Measurements from ENCODE around the gene ZNF598. TPM values are rescaled to one million over a fixed set of nuclear protein-coding genes. Genes with fewer than 3 reads are reported as not detected.

Gene ZNF598
- total RNA-seq, 1 experiment from 2014 or later = 57.4 TPM

DNA sequence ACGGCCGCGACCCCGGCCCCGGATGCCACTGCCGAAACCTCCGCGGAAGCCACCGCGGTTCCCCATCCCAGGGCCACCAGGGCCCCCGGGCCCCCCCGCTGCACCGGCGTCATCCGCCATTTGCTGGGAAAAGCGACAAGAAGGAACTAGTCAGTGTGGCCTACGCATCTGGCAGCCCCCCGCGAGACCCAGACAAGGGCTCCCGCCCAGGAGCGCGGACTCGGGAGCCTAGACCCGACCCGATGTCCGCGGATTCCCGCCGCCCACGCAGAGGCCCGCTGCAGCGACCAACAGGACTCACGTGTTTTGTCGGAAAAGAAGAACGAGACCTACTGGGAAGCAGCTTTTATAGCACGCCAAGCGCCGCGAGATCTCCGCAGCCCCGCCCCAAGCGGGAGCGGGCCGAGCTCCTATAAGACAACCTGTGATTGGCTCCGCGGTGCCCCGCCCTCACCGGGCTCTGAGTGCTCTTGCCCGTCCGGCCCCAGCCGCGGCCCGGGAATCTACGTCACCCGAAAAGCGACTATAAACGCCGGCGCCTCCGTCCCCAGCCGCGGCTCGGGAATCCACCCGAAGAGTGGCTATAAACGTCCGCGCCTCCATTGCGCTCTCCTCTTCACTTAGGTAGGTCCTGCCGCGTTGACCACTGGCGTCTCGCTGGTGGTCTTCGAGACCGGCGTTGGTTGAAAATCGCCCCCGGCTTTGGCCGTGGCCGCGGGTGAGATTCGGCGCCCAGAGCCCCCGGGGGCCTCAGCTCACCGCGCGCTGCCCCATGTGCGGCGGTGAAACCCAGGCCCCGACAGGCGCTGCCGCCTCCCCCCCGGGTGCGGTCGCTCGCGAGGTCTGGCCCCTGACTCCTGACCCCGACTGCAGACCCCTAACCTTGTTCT, 44.9 kb downstream of the ZNF598 start, which contains the start of gene RPS2:
TSS of gene RPS2 (minus strand) at position 321 of the 890 bp plus-strand sequence. CDS start at position 120, 201 bp downstream.
- Histone ChIP-seq H3K36me3 (ENCODE audit: control insufficient read depth in 1 of 2, insufficient read depth in 2 of 2, low read length in 2 of 2) (peaks cover 6 to 20% of the 10 kb centered on the region in 2 experiments), H3K9me3 (ENCODE audit: control insufficient read depth in 1 of 2, insufficient read depth in 1 of 2, low read depth in 1 of 2, low read length in 2 of 2) (no peaks in the 10 kb centered on the region), H3K4me1 (ENCODE audit: control insufficient read depth in 1 of 2, insufficient read depth in 2 of 2, low read length in 2 of 2) (peaks cover 5 to 38% of the 10 kb centered on the region in 2 experiments; a peak in 3 of 4 replicates), H2AFZ (ENCODE audit: low read depth, low read length, poor library complexity, severe bottlenecking) (no peak within 1 kb of the TSS), H3K9me2 (ENCODE audit: insufficient read depth) (no peaks in the 10 kb centered on the region), H3K4me2 (ENCODE audit: low read length) (peak within 1 kb of the TSS; percentile 88), H3K27ac (ENCODE audit: low read depth, low read length) (peak within 1 kb of the TSS; percentile 94), H3K79me2 (ENCODE audit: insufficient read depth, low read length) (peaks cover 68% of the 10 kb centered on the region), H3K4me3 (replicated peaks in 1 of 2; ENCODE audit: low read depth in 1 of 2, low read length in 2 of 2) (peak within 1 kb of the TSS; percentile 65 to 73), H3K27me3 (ENCODE audit: insufficient read depth, low read length) (no peaks in the 10 kb centered on the region), H4K20me1 (ENCODE audit: insufficient read depth) (peaks cover 11% of the 10 kb centered on the region; the same call in 1 of the 2 replicates), H3K9ac (ENCODE audit: low read length) (peak within 1 kb of the TSS; percentile 93)
- peak; percentile 95 for DNase-seq (ENCODE audit: low read depth, low spot score)
- ChIA-PET POLR2A (interaction anchor here (0.6 to 5.9 kb wide), 40 partner anchors 9 to 1055 kb away, joined by 3 to 104 read pairs (median 4); partner anchors contain the start of genes FAHD1, GFER, HAGH and MEIOB), RAD21 (ENCODE audit: low non-redundant PET in 1 of 2, low total read pairs in 2 of 2, uncharacterized antibody in 2 of 2, unreplicated experiment in 2 of 2) (interaction anchor here (0.7 kb wide), 3 partner anchors 13 to 104 kb away, joined by 3 to 6 read pairs (median 5); no protein-coding TSS in a partner anchor), CTCF (interaction anchor here (0.7 kb wide), 2 partner anchors 14 to 20 kb away, joined by 3 read pairs; partner anchors contain the start of gene GFER)
- peak; percentile 60 for ATAC-seq
- BruUV-seq (replicated peaks) = no TSS peak
- intact Hi-C loops (cut with micrococcal nuclease) = no loop called here
- no peak for TF ChIP-seq REST (IDR thresholded peaks at IDR 0.05; ENCODE audit: low read depth)
- TF ChIP-seq ZFX (IDR thresholded peaks at IDR 0.05) = peak; percentile 81
- no peak for TF ChIP-seq ZNF274 (IDR thresholded peaks at IDR 0.05; ENCODE audit: low read depth, low read length)
- no peak for TF ChIP-seq FOSL1 (IDR thresholded peaks at IDR 0.05; ENCODE audit: low read depth)
- no peak for TF ChIP-seq SIN3A (IDR thresholded peaks at IDR 0.05; ENCODE audit: low read depth)
- no peak for TF ChIP-seq CEBPB (IDR thresholded peaks at IDR 0.05; ENCODE audit: low read depth)
- TF ChIP-seq SRF (IDR thresholded peaks at IDR 0.05; ENCODE audit: low read depth) = no peak
- TF ChIP-seq JUND (IDR thresholded peaks at IDR 0.05) = no peak
- no peak for TF ChIP-seq TCF7L2 (IDR thresholded peaks at IDR 0.05; ENCODE audit: borderline replicate concordance, extremely low read depth, insufficient read depth, insufficient read length)
- TF ChIP-seq POLR2AphosphoS5 (IDR thresholded peaks at IDR 0.05; ENCODE audit: low read depth, low read length) = peak; percentile 100
- TF ChIP-seq EGR1 (IDR thresholded peaks at IDR 0.05; ENCODE audit: low read depth) = no peak
- TF ChIP-seq, protein P1, sequence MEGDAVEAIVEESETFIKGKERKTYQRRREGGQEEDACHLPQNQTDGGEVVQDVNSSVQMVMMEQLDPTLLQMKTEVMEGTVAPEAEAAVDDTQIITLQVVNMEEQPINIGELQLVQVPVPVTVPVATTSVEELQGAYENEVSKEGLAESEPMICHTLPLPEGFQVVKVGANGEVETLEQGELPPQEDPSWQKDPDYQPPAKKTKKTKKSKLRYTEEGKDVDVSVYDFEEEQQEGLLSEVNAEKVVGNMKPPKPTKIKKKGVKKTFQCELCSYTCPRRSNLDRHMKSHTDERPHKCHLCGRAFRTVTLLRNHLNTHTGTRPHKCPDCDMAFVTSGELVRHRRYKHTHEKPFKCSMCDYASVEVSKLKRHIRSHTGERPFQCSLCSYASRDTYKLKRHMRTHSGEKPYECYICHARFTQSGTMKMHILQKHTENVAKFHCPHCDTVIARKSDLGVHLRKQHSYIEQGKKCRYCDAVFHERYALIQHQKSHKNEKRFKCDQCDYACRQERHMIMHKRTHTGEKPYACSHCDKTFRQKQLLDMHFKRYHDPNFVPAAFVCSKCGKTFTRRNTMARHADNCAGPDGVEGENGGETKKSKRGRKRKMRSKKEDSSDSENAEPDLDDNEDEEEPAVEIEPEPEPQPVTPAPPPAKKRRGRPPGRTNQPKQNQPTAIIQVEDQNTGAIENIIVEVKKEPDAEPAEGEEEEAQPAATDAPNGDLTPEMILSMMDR (IDR thresholded peaks at IDR 0.05 in 2 of 3, conservative IDR thresholded peaks at IDR 0.05 in 1 of 3; ENCODE audit: borderline replicate concordance in 1 of 3, insufficient read depth in 1 of 3, low read depth in 2 of 3, low read length in 2 of 3) = 0 out of 6 replicates have a peak, but pooled peaks of 1 of the 3 experiments have one; percentile 2
- TF ChIP-seq POLR2A (IDR thresholded peaks at IDR 0.05; ENCODE audit: borderline replicate concordance, extremely low read depth, insufficient read depth, insufficient read length) = peak; percentile 99
- TF ChIP-seq, protein P2, sequence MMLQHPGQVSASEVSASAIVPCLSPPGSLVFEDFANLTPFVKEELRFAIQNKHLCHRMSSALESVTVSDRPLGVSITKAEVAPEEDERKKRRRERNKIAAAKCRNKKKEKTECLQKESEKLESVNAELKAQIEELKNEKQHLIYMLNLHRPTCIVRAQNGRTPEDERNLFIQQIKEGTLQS (IDR thresholded peaks at IDR 0.05) = no peak
- TF ChIP-seq YY1 (IDR thresholded peaks at IDR 0.05; ENCODE audit: extremely low read depth, insufficient replicate concordance, low read depth, low read length) = peak; percentile 81
- no peak for TF ChIP-seq EZH2 (IDR thresholded peaks at IDR 0.05)
- TF ChIP-seq EZH2phosphoT487 (IDR thresholded peaks at IDR 0.05; ENCODE audit: borderline replicate concordance) = no peak
- TF ChIP-seq SP1 (IDR thresholded peaks at IDR 0.05; ENCODE audit: low read depth) = no peak
